KMS-11 (cell line): ENCODE results near the gene STK32C.

ENCODE experiments used
- H2AFZ ChIP-seq: fragments of 200-600 bp; sonication (generic); 2 replicates; pipeline ENCODE4 v1.6.1; 2016; ENCODE audit warnings: antibody characterized with exemption, mixed run types, low read depth
- H3K27ac ChIP-seq: fragments of 200-600 bp; sonication (generic); 2 replicates; pipeline ENCODE4 v1.6.1; 2016; ENCODE audit warnings: mild to moderate bottlenecking, mixed run types
- H3K27me3 ChIP-seq: fragments of 200-600 bp; sonication (generic); 2 replicates; pipeline ENCODE4 v1.6.1; 2017; ENCODE audit warnings: mild to moderate bottlenecking, low read depth, mixed run types, moderate library complexity; ENCODE audit not compliant: insufficient read depth
- H3K36me3 ChIP-seq: fragments of 200-600 bp; sonication (generic); 2 replicates; pipeline ENCODE4 v1.6.1; 2017; ENCODE audit warnings: mild to moderate bottlenecking, mixed run types; ENCODE audit not compliant: insufficient read depth
- H3K4me1 ChIP-seq: fragments of 200-600 bp; sonication (generic); 2 replicates; pipeline ENCODE4 v1.6.1; 2016; ENCODE audit warnings: mild to moderate bottlenecking, low read depth, mixed run types; ENCODE audit not compliant: poor library complexity, severe bottlenecking
- H3K4me2 ChIP-seq: fragments of 200-600 bp; sonication (generic); 2 replicates; pipeline ENCODE4 v1.7.0; 2016; ENCODE audit warnings: mild to moderate bottlenecking, mixed run types
- H3K4me3 ChIP-seq: fragments of 200-600 bp; sonication (generic); IDR thresholded peaks from 2 replicates; pipeline ENCODE4 v1.6.1; 2017; ENCODE audit warnings: low read depth, low read length, mixed read lengths; ENCODE audit not compliant: insufficient read depth
- H3K79me2 ChIP-seq: fragments of 200-600 bp; sonication (generic); 2 replicates; pipeline ENCODE4 v1.6.1; 2016; ENCODE audit warnings: low read depth, mixed run types; ENCODE audit not compliant: insufficient read depth
- H3K9ac ChIP-seq: fragments of 200-600 bp; sonication (generic); 2 replicates; pipeline ENCODE4 v1.6.1; 2016; ENCODE audit warnings: mild to moderate bottlenecking, mixed run types
- H4K20me1 ChIP-seq: fragments of 200-600 bp; sonication (generic); 2 replicates; pipeline ENCODE4 v1.6.1; 2016; ENCODE audit warnings: mild to moderate bottlenecking, mixed run types; ENCODE audit not compliant: insufficient read depth
- TF ChIP-seq, protein P1 (sequence below): fragments of 200-600 bp; sonication (generic); conservative IDR thresholded peaks from 2 replicates; pipeline ENCODE4 v1.6.1; 2017; ENCODE audit warnings: low read depth, mild to moderate bottlenecking, antibody characterized with exemption, low read length, moderate library complexity, mixed read lengths

STK32C gene

DNA sequence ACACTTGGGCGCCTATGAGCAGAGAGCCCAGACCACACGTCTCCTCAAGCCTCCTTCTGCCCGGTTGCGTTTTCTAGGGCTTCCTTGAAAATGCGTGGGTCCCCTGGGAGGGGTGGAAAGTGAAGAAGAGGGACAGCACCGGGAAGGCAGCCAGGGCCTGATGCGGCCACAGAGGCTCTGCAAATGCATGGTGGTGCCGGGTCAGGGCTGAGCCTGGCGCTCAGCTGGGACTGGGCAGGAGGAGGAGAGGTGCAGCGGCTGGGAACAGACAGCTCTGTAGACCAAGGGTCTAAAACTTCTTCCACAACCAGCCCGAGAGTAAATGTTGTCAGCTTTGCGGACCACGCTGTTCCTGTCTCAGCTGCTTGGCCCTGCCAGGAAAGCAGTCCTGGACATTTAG, 119.4 kb downstream of the STK32C start:
- Histone ChIP-seq H3K79me2 (no peaks in the 10 kb centered on the region), H3K4me1 (no peaks in the 10 kb centered on the region), H3K4me2 (no peak overlapping the region), H3K36me3 (no peaks in the 10 kb centered on the region), H3K27ac (no peak overlapping the region), H3K4me3 (no peak overlapping the region), H2AFZ (no peak overlapping the region), H3K9ac (no peak overlapping the region), H3K27me3 (no peaks in the 10 kb centered on the region; the same call in 1 of the 2 replicates), H4K20me1 (no peaks in the 10 kb centered on the region)
- TF ChIP-seq, protein P1, sequence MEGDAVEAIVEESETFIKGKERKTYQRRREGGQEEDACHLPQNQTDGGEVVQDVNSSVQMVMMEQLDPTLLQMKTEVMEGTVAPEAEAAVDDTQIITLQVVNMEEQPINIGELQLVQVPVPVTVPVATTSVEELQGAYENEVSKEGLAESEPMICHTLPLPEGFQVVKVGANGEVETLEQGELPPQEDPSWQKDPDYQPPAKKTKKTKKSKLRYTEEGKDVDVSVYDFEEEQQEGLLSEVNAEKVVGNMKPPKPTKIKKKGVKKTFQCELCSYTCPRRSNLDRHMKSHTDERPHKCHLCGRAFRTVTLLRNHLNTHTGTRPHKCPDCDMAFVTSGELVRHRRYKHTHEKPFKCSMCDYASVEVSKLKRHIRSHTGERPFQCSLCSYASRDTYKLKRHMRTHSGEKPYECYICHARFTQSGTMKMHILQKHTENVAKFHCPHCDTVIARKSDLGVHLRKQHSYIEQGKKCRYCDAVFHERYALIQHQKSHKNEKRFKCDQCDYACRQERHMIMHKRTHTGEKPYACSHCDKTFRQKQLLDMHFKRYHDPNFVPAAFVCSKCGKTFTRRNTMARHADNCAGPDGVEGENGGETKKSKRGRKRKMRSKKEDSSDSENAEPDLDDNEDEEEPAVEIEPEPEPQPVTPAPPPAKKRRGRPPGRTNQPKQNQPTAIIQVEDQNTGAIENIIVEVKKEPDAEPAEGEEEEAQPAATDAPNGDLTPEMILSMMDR: no peak

DNA sequence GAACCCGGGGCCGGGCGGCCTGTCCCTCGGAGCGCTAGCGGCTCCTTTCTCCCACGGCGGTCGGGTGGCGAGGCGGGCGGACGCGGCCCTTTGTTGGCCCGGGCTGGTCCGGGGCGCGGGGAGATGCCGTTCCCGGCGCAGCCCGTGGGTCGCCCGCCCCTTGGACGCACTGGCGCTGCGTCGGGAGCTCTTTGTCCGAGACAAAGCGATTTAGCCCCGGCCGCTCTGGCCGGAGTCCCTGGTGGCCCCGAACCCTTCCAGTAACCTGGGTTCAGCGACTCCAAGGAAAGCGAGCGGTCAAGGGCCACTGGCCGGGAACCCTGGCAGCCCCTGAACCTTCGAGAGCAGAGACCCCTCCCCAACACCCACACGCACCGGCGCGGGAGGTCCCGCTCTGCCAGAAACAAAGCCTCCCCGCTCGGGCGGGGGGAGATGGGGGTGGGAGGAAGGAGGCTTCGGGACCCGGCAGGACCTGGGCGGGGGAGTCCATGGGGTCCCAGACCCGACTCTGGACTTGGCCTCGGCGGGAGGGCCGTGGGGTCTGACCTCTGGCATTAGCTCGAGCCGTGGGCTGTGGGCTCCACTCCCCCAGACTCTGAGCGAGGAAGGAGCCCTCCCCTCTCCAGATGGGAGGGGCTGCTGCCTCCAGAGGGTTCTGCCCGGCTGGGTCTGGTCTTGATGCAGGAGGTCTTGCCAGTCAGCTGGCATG, 120.2 kb downstream of the STK32C start:
- Histone ChIP-seq H3K36me3 (no peaks in the 10 kb centered on the region), H3K4me1 (no peaks in the 10 kb centered on the region), H3K27ac (no peak overlapping the region), H4K20me1 (no peaks in the 10 kb centered on the region), H3K27me3 (no peaks in the 10 kb centered on the region; the same call in 1 of the 2 replicates), H3K79me2 (no peaks in the 10 kb centered on the region), H2AFZ (no peak overlapping the region), H3K4me2 (no peak overlapping the region), H3K4me3 (no peak overlapping the region), H3K9ac (no peak overlapping the region)
- TF ChIP-seq, protein P1: no peak

DNA sequence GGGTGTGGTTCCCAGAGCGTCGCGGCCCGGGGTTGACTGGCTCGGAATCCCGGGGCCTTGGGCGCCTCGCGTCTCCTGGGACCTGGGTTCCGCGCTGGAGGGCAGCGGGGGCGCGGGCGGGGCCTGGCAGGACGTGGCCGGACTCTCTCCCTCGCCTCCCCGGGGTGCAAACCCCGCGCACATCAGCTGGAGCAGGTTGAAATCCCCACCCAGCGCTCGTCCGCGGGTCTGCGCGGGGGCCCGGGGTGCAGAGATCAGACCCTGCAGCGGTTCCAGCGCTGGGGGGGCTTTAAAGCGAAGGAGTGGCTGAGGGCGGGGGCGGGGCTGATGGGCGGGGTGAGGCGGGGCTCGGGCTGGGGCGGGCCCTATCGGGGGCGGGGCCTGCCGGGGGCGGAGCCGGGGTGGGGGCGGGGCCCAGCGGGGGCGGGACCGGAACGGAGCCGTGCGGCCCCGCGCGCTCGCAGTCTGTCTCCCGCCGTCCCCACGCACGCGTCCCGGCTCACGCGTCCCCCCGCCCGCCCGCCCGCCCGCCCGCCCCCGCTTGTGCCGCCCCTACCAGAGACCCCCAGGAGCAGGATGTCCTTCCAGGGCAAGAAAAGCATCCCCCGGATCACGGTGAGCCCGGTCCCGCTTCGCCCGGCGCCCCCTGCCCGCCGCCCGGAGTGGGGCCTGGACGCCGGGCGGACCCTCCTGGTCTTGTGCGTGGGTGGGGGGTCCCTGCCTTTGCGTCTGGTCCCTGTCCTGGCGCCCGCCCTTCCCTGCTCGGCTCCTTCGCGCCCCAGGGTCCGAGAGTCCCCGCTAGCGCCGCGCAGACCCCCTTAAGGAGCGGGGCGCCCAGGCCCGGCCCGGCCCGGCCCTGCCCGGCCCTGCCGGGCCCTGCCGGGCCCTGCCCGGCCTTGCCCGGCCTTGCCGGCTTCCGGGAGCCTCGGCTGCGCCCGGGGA, 121.0 kb downstream of the STK32C start, which contains the start of gene DPYSL4:
TSS of gene DPYSL4 (plus strand) at position 461 of the 942 bp plus-strand sequence. CDS start at position 577, 116 bp downstream.
- H2AFZ ChIP-seq: no peak within 1 kb of the TSS
- no peaks in the 10 kb centered on the region for H3K4me1 ChIP-seq
- no peaks in the 10 kb centered on the region for H3K36me3 ChIP-seq
- H3K4me3 ChIP-seq: no peak within 1 kb of the TSS
- TF ChIP-seq, protein P1: no peak
- H3K79me2 ChIP-seq: no peaks in the 10 kb centered on the region
- no peak within 1 kb of the TSS for H3K4me2 ChIP-seq
- no peaks in the 10 kb centered on the region; the same call in 1 of the 2 replicates for H3K27me3 ChIP-seq
- H4K20me1 ChIP-seq: no peaks in the 10 kb centered on the region
- H3K27ac ChIP-seq: no peak within 1 kb of the TSS
- H3K9ac ChIP-seq: no peak within 1 kb of the TSS

DNA sequence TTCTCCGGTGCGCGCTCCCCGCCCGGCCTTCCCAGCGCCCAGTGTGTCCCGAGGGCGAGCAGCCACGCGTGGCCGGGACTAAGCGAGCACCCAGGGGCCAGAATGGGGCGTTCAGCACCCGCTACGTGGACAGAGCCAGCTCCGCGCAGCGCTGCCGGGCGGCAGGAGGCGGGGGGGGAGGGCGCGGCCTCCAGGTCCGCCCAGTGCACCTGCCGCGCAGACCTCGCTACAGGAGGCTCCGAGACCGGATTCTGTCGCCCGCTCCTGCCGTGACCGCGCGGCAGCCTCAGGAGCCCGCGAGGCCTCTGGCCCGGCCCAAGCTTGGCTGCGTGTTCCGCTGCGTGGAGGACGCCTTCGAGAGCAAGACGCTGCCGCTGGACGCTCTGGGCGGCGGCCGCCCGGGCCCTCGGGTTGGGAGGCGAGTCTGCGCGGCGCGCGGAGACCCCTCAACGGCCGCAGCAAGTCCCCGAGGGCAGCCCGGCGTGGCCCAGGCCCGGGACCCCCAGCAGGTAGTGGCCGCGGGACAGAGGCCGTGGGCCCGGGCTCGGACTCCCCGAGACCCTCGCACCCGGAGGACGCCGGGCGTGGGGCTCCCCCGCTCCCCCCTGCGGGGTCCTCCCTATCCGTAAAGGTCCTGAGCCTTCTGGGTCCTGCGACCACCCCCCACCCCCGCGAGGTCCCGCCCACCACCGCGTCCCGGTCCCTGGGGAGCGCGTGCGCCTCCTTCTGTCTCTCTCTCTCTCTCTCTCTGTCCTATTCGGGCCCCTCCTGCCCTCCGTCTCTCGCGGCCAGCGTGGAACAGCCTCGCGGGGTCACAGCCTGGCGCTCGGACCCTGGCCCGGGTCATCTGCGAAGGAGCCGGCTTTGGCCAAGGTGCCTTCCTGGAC, 121.9 kb downstream of the STK32C start:
- H4K20me1 ChIP-seq: no peaks in the 10 kb centered on the region
- no peak overlapping the region for H3K4me3 ChIP-seq
- H3K27me3 ChIP-seq: no peaks in the 10 kb centered on the region; the same call in 1 of the 2 replicates
- TF ChIP-seq, protein P1: no peak
- no peak overlapping the region for H2AFZ ChIP-seq
- H3K9ac ChIP-seq: no peak overlapping the region
- H3K79me2 ChIP-seq: no peaks in the 10 kb centered on the region
- no peaks in the 10 kb centered on the region for H3K4me1 ChIP-seq
- no peaks in the 10 kb centered on the region for H3K36me3 ChIP-seq
- H3K27ac ChIP-seq: no peak overlapping the region
- no peak overlapping the region for H3K4me2 ChIP-seq
